GM12865 (cell line): ENCODE measurements around the gene TRIM25.
A peak's percentile ranks its signal among the peaks of the same experiment; 100 is the strongest.

ENCODE experiments used
- DNase-seq: peaks from one replicate; pipeline ENCODE4 v3.0.0; 2010; ENCODE audit warnings: low read depth
- H3K4me3 ChIP-seq: 2 replicates; pipeline ENCODE4 v1.5.1; 2011; ENCODE audit warnings: mild to moderate bottlenecking, low read depth, low read length, control low read depth
- CTCF ChIP-seq: IDR thresholded peaks from 2 replicates; pipeline ENCODE4 v1.5.1; 2011; ENCODE audit warnings: low read length, control low read depth, low read depth, inconsistent platforms; ENCODE audit not compliant: insufficient read depth; ENCODE audit errors: missing control alignments

The TRIM25 gene

GRCh38 chr17:56914581-56915273 is 878 bp upstream of the TRIM25 start:
- no peak for TF ChIP-seq CTCF
- H3K4me3 ChIP-seq = peak overlapping the region; percentile 80
- DNase-seq = no peak

- TF ChIP-seq CTCF = no peak
- peak overlapping the region; percentile 80 for H3K4me3 ChIP-seq
- DNase-seq = no peak
Observed at GRCh38 chr17:56913353-56913866, 439 bp downstream of the TRIM25 start.

GRCh38 chr17:56913000-56913311 is 893 bp downstream of the TRIM25 start:
- no peak for TF ChIP-seq CTCF
- DNase-seq = no peak
- peak overlapping the region; percentile 80 for H3K4me3 ChIP-seq

- H3K4me3 ChIP-seq = peak overlapping the region; percentile 80
Observed at GRCh38 chr17:56912105-56912999, 1.5 kb downstream of the TRIM25 start.

GRCh38 chr17:56910509-56911235 is 3.2 kb downstream of the TRIM25 start:
- TF ChIP-seq CTCF = no peak
- no peak for DNase-seq
- peak overlapping the region; percentile 80 for H3K4me3 ChIP-seq

More at GRCh38 chr17:56912105-56912999, 1.5 kb downstream of the TRIM25 start:
- no peak for TF ChIP-seq CTCF
- DNase-seq = no peak

GRCh38 chr17:56909742-56910508 is 3.9 kb downstream of the TRIM25 start:
- peak overlapping the region; percentile 80 for H3K4me3 ChIP-seq
- no peak for DNase-seq
- TF ChIP-seq CTCF = no peak
